ENCODE data around the gene CCT4. TPM values are rescaled to one million over a fixed set of nuclear protein-coding genes. Genes with fewer than 3 reads are reported as not detected.
"Not testable (repeated sequence)": the region's sequence is repeated elsewhere in the genome, so short reads cannot be mapped to it uniquely, and the experiment has no call there.

Gene CCT4
- total RNA-seq, 1 donor from 2014 or later: 141 TPM

DNA sequence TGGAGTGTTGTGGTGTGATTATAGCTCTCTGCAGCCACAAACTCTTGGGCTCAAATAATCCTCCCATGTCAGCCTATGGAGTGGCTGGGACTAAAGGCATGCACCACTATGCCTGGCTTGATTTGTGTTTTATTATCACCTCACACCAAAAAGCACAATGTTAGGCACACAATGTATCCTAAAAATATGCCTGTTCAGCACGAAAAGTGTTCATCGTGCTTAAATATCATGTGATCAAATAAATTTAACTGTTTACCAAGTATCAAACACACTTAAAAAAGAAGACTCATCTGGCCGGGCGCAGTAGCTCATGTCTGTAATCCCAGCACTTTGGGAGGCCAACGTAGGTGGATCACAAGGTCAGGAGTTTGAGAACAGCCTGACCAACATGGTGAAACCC lies 5.6 kb downstream of the CCT4 start:
- peaks cover 7 to 20% (median 11%) of the 10 kb centered on the region in 3 donors for H3K4me1 ChIP-seq (ENCODE audit: control insufficient read depth in 3 of 3, insufficient read depth in 3 of 3, low read length in 3 of 3)
- H3K9me3 ChIP-seq (ENCODE audit: control insufficient read depth in 3 of 3, low read length in 3 of 3): no peaks in the 10 kb centered on the region
- no peak overlapping the region for H3K9ac ChIP-seq (ENCODE audit: low read depth in 1 of 3, low read length in 3 of 3)
- H3K4me3 ChIP-seq (ENCODE audit: low read length in 3 of 3): no peak overlapping the region
- no peaks in the 10 kb centered on the region for H3K27me3 ChIP-seq (ENCODE audit: control insufficient read depth in 3 of 3, insufficient read depth in 3 of 3, low read length in 3 of 3)
- no peak overlapping the region for H3K27ac ChIP-seq (ENCODE audit: low read depth, low read length)
- peaks cover 22 to 59% (median 54%) of the 10 kb centered on the region in 3 donors for H3K36me3 ChIP-seq (ENCODE audit: control insufficient read depth in 3 of 3, insufficient read depth in 3 of 3, low read length in 3 of 3)

DNA sequence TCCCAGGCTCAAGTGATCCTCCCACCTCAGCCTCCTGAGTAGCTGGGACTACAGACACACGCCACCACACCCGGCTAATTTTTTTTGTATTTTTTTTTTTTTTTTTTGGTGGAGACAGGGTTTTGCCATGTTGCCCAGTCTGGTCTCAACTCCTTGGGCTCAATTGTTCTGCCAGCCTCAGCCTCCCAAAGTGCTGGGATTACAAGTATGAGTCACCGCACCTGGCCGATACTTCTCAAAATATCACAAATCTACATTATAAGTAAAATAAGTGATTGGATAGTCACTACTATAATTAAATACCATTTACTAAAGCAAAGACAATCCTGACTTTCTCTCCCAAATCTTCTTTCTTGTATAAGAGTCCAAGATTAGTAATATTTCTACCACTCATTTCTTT lies 9.1 kb downstream of the CCT4 start:
- H3K9ac ChIP-seq (ENCODE audit: low read depth in 1 of 3, low read length in 3 of 3); H3K27me3 ChIP-seq (ENCODE audit: control insufficient read depth in 3 of 3, insufficient read depth in 3 of 3, low read length in 3 of 3); H3K4me3 ChIP-seq (ENCODE audit: low read length in 3 of 3); H3K9me3 ChIP-seq (ENCODE audit: control insufficient read depth in 3 of 3, low read length in 3 of 3); H3K27ac ChIP-seq (ENCODE audit: low read depth, low read length); H3K4me1 ChIP-seq (ENCODE audit: control insufficient read depth in 3 of 3, insufficient read depth in 3 of 3, low read length in 3 of 3): not testable (repeated sequence)
- H3K36me3 ChIP-seq (ENCODE audit: control insufficient read depth in 3 of 3, insufficient read depth in 3 of 3, low read length in 3 of 3): peaks cover 38 to 76% (median 67%) of the 10 kb centered on the region in 3 donors

DNA sequence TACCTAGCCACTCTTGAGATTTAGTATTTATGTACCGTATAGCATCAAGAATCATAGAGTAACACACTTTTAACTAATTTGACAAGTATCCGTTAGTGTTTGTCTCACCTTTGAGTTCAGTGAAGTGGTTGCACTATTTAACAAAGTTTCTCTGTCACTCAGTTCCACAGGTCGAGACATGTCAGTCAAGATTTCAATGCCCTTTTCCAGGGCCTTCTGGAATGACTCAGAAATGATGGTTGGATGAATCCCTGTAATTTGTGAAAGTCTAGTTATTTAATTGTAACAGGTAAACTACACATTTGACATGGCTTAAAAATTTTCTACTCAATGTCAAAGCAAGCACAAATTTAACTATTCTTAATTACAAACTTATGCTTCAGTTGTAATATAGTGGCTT lies 9.7 kb downstream of the CCT4 start:
- H3K9ac ChIP-seq (ENCODE audit: low read depth in 1 of 3, low read length in 3 of 3): no peak overlapping the region
- H3K4me1 ChIP-seq (ENCODE audit: control insufficient read depth in 3 of 3, insufficient read depth in 3 of 3, low read length in 3 of 3): no peaks in the 10 kb centered on the region
- peaks cover 39 to 75% (median 67%) of the 10 kb centered on the region in 3 donors for H3K36me3 ChIP-seq (ENCODE audit: control insufficient read depth in 3 of 3, insufficient read depth in 3 of 3, low read length in 3 of 3)
- no peaks in the 10 kb centered on the region for H3K27me3 ChIP-seq (ENCODE audit: control insufficient read depth in 3 of 3, insufficient read depth in 3 of 3, low read length in 3 of 3)
- H3K27ac ChIP-seq (ENCODE audit: low read depth, low read length): no peak overlapping the region
- H3K9me3 ChIP-seq (ENCODE audit: control insufficient read depth in 3 of 3, low read length in 3 of 3): no peaks in the 10 kb centered on the region
- H3K4me3 ChIP-seq (ENCODE audit: low read length in 3 of 3): no peak overlapping the region

DNA sequence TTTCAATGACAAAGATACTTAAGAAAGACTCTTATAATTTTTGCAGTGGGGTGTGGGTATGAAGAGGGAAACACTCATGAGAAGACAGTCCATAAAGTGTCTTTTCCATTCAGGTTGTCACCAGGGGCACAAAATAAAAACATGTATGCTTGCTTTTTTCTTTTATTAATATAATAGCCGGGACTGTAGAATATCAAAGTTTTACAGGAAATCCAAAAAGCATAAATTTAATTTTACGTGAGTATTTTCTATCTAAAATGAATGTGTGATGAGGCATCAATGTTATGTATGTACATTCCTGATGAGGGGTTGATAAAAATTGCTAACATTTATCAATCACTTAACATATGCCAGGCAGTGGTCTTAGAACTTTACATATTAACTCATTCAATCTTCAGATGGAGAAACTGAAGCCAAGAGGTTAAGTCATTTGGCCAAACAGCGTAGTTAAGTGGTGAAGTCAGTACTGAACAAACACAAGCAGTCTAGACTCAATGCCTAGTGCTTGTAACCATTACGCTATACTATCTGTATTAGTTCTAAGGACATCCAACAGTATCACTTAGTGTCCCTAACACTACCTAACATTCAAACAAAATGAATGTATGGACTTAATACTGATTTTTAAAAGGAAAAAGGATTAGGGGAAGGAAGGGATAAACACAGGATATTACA lies 10.7 kb downstream of the CCT4 start:
- Histone ChIP-seq H3K36me3 (ENCODE audit: control insufficient read depth in 3 of 3, insufficient read depth in 3 of 3, low read length in 3 of 3) (peaks cover 38 to 69% (median 64%) of the 10 kb centered on the region in 3 donors), H3K27me3 (ENCODE audit: control insufficient read depth in 3 of 3, insufficient read depth in 3 of 3, low read length in 3 of 3) (no peaks in the 10 kb centered on the region), H3K9me3 (ENCODE audit: control insufficient read depth in 3 of 3, low read length in 3 of 3) (no peaks in the 10 kb centered on the region), H3K4me3 (ENCODE audit: low read length in 3 of 3) (no peak overlapping the region), H3K27ac (ENCODE audit: low read depth, low read length) (no peak overlapping the region), H3K9ac (ENCODE audit: low read depth in 1 of 3, low read length in 3 of 3) (no peak overlapping the region), H3K4me1 (ENCODE audit: control insufficient read depth in 3 of 3, insufficient read depth in 3 of 3, low read length in 3 of 3) (no peaks in the 10 kb centered on the region)

DNA sequence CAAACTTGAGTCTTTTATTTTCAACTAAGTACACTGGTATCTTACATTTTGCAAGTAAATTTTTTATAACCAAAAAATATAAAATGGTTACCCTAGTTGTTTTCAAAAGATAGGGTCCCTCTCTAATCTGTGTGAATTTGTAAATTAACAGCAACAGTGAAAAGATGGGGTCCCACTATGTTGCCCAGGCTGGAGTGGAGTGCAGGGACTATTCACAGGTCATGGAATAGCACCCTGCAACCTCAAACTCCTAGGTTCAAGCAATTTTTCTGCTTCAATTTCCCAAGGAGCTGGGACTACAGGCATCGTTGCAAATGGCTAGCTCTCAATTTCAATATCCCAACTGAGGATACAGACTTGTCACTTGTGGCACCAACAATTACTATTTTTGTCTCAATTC lies 12.1 kb downstream of the CCT4 start:
- H3K4me3 ChIP-seq (ENCODE audit: low read length in 3 of 3): no peak overlapping the region
- no peaks in the 10 kb centered on the region for H3K9me3 ChIP-seq (ENCODE audit: control insufficient read depth in 3 of 3, low read length in 3 of 3)
- no peak overlapping the region for H3K27ac ChIP-seq (ENCODE audit: low read depth, low read length)
- no peaks in the 10 kb centered on the region for H3K4me1 ChIP-seq (ENCODE audit: control insufficient read depth in 3 of 3, insufficient read depth in 3 of 3, low read length in 3 of 3)
- peaks cover 47 to 71% (median 64%) of the 10 kb centered on the region in 3 donors for H3K36me3 ChIP-seq (ENCODE audit: control insufficient read depth in 3 of 3, insufficient read depth in 3 of 3, low read length in 3 of 3)
- no peak overlapping the region for H3K9ac ChIP-seq (ENCODE audit: low read depth in 1 of 3, low read length in 3 of 3)
- H3K27me3 ChIP-seq (ENCODE audit: control insufficient read depth in 3 of 3, insufficient read depth in 3 of 3, low read length in 3 of 3): no peaks in the 10 kb centered on the region

DNA sequence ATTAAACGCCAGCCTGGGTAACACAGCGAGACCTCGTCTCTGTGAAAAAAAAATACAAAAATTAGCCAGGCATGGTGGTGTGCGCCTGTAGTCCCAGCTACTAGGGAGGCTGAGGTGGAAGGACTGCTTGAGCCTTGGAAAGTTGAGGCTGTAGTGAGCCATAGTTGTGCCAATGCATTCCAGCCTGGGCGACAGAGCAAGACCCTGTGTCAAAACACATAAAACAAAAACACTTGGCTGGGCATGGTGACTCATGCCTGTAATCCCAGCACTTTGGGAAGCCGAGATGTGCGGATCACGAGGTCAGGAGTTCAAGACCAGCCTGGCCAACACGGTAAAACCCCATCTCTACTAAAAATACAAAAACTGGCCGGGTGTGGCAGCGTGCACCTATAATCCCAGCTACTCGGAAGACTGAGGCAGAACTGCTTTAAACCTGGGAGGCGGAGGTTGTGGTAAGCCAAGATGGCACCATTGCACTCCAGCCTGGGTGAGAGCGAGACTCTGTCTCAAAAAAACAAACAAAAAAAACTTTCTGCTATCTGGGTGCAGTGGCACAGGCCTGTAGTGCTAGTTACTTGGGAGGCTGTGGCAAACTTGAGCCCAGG lies 21.9 kb downstream of the CCT4 start:
- H3K9ac ChIP-seq (ENCODE audit: low read depth in 1 of 3, low read length in 3 of 3); H3K27me3 ChIP-seq (ENCODE audit: control insufficient read depth in 3 of 3, insufficient read depth in 3 of 3, low read length in 3 of 3); H3K4me3 ChIP-seq (ENCODE audit: low read length in 3 of 3); H3K4me1 ChIP-seq (ENCODE audit: control insufficient read depth in 3 of 3, insufficient read depth in 3 of 3, low read length in 3 of 3); H3K9me3 ChIP-seq (ENCODE audit: control insufficient read depth in 3 of 3, low read length in 3 of 3); H3K27ac ChIP-seq (ENCODE audit: low read depth, low read length): not testable (repeated sequence)
- peaks cover 20 to 45% (median 44%) of the 10 kb centered on the region in 3 donors for H3K36me3 ChIP-seq (ENCODE audit: control insufficient read depth in 3 of 3, insufficient read depth in 3 of 3, low read length in 3 of 3)

DNA sequence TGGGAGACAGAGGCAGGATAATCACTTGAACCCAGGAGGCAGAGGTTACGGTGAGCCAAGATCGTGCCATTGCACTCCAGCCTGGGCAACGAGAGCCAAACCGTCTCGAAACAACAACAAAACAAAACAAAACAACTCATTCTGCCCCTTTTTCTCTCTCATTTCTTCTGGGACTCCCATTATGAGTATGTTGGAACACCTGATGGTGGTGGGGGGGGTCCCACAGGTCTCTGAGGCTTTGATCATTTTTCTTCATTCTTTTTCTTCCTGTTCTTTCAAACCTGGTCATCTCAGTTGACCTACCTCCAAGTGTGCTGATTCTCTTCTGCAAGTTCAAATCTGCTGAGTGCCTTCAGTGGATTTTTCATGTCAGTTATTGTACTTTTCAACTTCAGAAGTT lies 26.4 kb downstream of the CCT4 start:
- Histone ChIP-seq H3K27me3 (ENCODE audit: control insufficient read depth in 3 of 3, insufficient read depth in 3 of 3, low read length in 3 of 3) (no peaks in the 10 kb centered on the region), H3K4me3 (ENCODE audit: low read length in 3 of 3) (no peak overlapping the region), H3K9ac (ENCODE audit: low read depth in 1 of 3, low read length in 3 of 3) (no peak overlapping the region), H3K27ac (ENCODE audit: low read depth, low read length) (no peak overlapping the region), H3K36me3 (ENCODE audit: control insufficient read depth in 3 of 3, insufficient read depth in 3 of 3, low read length in 3 of 3) (peaks cover 8 to 19% (median 18%) of the 10 kb centered on the region in 3 donors), H3K4me1 (ENCODE audit: control insufficient read depth in 3 of 3, insufficient read depth in 3 of 3, low read length in 3 of 3) (no peaks in the 10 kb centered on the region), H3K9me3 (ENCODE audit: control insufficient read depth in 3 of 3, low read length in 3 of 3) (no peaks in the 10 kb centered on the region)

DNA sequence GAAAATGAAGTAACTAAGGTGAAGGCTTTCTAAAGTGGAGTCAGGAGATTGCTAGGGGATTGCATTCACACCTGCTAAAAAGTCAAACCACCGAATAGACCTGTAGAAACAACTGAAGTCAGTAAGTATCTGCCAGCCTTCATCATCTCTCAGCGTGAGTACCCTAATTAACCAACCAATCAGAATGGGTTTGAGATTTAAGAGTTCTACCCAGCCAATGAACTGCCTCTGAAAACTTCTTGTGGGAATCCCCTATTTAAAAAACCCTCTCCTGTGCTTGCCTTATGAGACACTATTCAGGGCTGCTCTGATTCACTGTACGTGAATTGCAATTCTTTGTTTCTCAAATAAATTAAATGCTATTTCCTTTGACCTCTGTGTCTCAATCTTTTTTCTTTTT lies 31.2 kb downstream of the CCT4 start:
- H3K36me3 ChIP-seq (ENCODE audit: control insufficient read depth in 3 of 3, insufficient read depth in 3 of 3, low read length in 3 of 3): no peaks in the 10 kb centered on the region
- peaks cover 9 to 15% (median 12%) of the 10 kb centered on the region in 3 donors for H3K4me1 ChIP-seq (ENCODE audit: control insufficient read depth in 3 of 3, insufficient read depth in 3 of 3, low read length in 3 of 3)
- no peak overlapping the region for H3K27ac ChIP-seq (ENCODE audit: low read depth, low read length)
- no peak overlapping the region for H3K9ac ChIP-seq (ENCODE audit: low read depth in 1 of 3, low read length in 3 of 3)
- no peak overlapping the region for H3K4me3 ChIP-seq (ENCODE audit: low read length in 3 of 3)
- no peaks in the 10 kb centered on the region for H3K27me3 ChIP-seq (ENCODE audit: control insufficient read depth in 3 of 3, insufficient read depth in 3 of 3, low read length in 3 of 3)
- H3K9me3 ChIP-seq (ENCODE audit: control insufficient read depth in 3 of 3, low read length in 3 of 3): no peaks in the 10 kb centered on the region

DNA sequence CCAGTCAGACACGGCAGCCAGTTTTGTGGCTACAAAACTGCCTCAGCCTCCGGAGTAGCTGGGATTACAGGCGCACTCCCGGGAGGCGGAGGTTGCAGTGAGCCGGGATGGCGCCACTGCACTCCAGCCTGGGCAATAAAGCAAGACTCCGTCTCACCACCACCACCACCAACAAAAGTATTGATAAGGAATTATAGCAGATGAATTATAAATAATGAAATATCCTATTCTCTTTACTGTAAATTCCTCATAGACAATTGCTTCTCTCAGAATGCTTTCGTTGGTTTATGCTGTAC lies 33.2 kb downstream of the CCT4 start:
- Histone ChIP-seq H3K4me3 (ENCODE audit: low read length in 3 of 3) (peak overlapping the region; percentile 92 to 100 (median 97)), H3K27me3 (ENCODE audit: control insufficient read depth in 3 of 3, insufficient read depth in 3 of 3, low read length in 3 of 3) (no peaks in the 10 kb centered on the region), H3K9me3 (ENCODE audit: control insufficient read depth in 3 of 3, low read length in 3 of 3) (no peaks in the 10 kb centered on the region), H3K36me3 (ENCODE audit: control insufficient read depth in 3 of 3, insufficient read depth in 3 of 3, low read length in 3 of 3) (no peaks in the 10 kb centered on the region), H3K9ac (ENCODE audit: low read depth in 1 of 3, low read length in 3 of 3) (peak overlapping the region; percentile 69 to 84 (median 83)), H3K27ac (ENCODE audit: low read depth, low read length) (peak overlapping the region; percentile 82), H3K4me1 (ENCODE audit: control insufficient read depth in 3 of 3, insufficient read depth in 3 of 3, low read length in 3 of 3) (peaks cover 9 to 15% (median 12%) of the 10 kb centered on the region in 3 donors)

DNA sequence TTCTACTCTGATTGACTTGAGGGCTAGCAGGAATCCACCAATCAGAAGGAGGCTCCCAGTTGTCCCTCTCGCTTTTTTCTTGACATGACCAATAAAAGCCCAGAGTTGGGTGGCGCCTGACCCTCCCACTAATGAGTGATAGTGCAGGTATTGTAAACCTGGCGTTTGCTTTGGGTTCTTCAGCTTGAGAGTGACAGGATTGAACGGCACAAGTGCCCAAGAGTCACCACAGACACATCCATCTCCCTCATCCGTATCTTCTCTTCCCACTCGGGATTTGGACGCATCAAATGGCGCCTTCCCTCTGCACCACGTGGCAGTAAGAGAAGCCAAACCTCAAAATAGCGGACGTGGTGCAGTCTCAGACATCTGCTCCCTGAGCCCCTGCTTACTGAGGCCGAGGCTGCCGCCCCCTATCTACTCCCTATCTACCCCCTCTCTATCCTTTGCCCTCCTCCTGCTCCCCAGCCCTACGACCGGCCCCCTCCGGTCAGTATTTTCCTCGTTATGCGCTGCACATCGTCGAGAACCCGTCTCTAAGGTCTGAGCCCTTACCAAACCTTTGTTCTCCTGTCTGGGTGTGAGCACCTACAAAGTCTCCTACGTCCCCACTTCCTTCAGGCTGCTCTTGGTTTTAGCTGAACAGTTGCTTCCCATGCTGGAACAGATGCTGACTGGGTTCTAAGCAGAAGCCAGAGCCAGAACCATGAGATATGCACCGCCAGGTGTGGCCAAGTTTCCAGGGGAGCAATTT lies 33.7 kb downstream of the CCT4 start:
- peak overlapping the region; percentile 83 to 88 (median 84) for H3K9ac ChIP-seq (ENCODE audit: low read depth in 1 of 3, low read length in 3 of 3)
- H3K36me3 ChIP-seq (ENCODE audit: control insufficient read depth in 3 of 3, insufficient read depth in 3 of 3, low read length in 3 of 3): no peaks in the 10 kb centered on the region
- peak overlapping the region; percentile 92 to 100 (median 97) for H3K4me3 ChIP-seq (ENCODE audit: low read length in 3 of 3)
- no peaks in the 10 kb centered on the region for H3K9me3 ChIP-seq (ENCODE audit: control insufficient read depth in 3 of 3, low read length in 3 of 3)
- peak overlapping the region; percentile 82 for H3K27ac ChIP-seq (ENCODE audit: low read depth, low read length)
- H3K4me1 ChIP-seq (ENCODE audit: control insufficient read depth in 3 of 3, insufficient read depth in 3 of 3, low read length in 3 of 3): peaks cover 9 to 15% (median 12%) of the 10 kb centered on the region in 3 donors
- no peaks in the 10 kb centered on the region for H3K27me3 ChIP-seq (ENCODE audit: control insufficient read depth in 3 of 3, insufficient read depth in 3 of 3, low read length in 3 of 3)
